KMS-11 (cell line): ENCODE measurements around the gene ATP13A4.

ENCODE experiments used
- H2AFZ ChIP-seq: fragments of 200-600 bp; sonication (generic); 2 replicates; pipeline ENCODE4 v1.6.1; 2016; ENCODE audit warnings: antibody characterized with exemption, mixed run types, low read depth
- H3K27ac ChIP-seq: fragments of 200-600 bp; sonication (generic); 2 replicates; pipeline ENCODE4 v1.6.1; 2016; ENCODE audit warnings: mild to moderate bottlenecking, mixed run types
- H3K27me3 ChIP-seq: fragments of 200-600 bp; sonication (generic); 2 replicates; pipeline ENCODE4 v1.6.1; 2017; ENCODE audit warnings: mild to moderate bottlenecking, low read depth, mixed run types, moderate library complexity; ENCODE audit not compliant: insufficient read depth
- H3K36me3 ChIP-seq: fragments of 200-600 bp; sonication (generic); 2 replicates; pipeline ENCODE4 v1.6.1; 2017; ENCODE audit warnings: mild to moderate bottlenecking, mixed run types; ENCODE audit not compliant: insufficient read depth
- H3K4me1 ChIP-seq: fragments of 200-600 bp; sonication (generic); 2 replicates; pipeline ENCODE4 v1.6.1; 2016; ENCODE audit warnings: mild to moderate bottlenecking, low read depth, mixed run types; ENCODE audit not compliant: poor library complexity, severe bottlenecking
- H3K4me2 ChIP-seq: fragments of 200-600 bp; sonication (generic); 2 replicates; pipeline ENCODE4 v1.7.0; 2016; ENCODE audit warnings: mild to moderate bottlenecking, mixed run types
- H3K4me3 ChIP-seq: fragments of 200-600 bp; sonication (generic); IDR thresholded peaks from 2 replicates; pipeline ENCODE4 v1.6.1; 2017; ENCODE audit warnings: low read depth, low read length, mixed read lengths; ENCODE audit not compliant: insufficient read depth
- H3K79me2 ChIP-seq: fragments of 200-600 bp; sonication (generic); 2 replicates; pipeline ENCODE4 v1.6.1; 2016; ENCODE audit warnings: low read depth, mixed run types; ENCODE audit not compliant: insufficient read depth
- H3K9ac ChIP-seq: fragments of 200-600 bp; sonication (generic); 2 replicates; pipeline ENCODE4 v1.6.1; 2016; ENCODE audit warnings: mild to moderate bottlenecking, mixed run types
- H4K20me1 ChIP-seq: fragments of 200-600 bp; sonication (generic); 2 replicates; pipeline ENCODE4 v1.6.1; 2016; ENCODE audit warnings: mild to moderate bottlenecking, mixed run types; ENCODE audit not compliant: insufficient read depth
- TF ChIP-seq, protein P1 (sequence below): fragments of 200-600 bp; sonication (generic); conservative IDR thresholded peaks from 2 replicates; pipeline ENCODE4 v1.6.1; 2017; ENCODE audit warnings: low read depth, mild to moderate bottlenecking, antibody characterized with exemption, low read length, moderate library complexity, mixed read lengths

Gene ATP13A4

DNA sequence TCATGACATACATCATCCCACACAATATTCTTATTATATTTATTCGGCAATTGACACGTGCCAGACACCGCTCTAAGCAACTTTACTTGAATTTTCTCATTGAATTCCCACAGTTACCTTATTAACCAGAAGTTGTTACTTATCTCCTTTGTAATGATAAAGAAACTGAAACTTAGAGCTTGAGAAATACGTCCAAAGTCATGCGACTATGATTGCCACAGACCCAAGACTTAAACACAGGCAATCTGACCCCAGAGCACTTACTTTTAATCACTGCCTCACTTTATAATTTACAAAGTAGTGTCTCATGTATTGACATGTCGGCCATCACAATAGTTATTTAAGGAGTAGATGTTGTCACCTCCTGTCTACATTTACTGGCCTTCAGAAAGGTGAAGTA, 64.7 kb downstream of the ATP13A4 start:
- Histone ChIP-seq H3K4me3 (no peak overlapping the region), H3K9ac (no peak overlapping the region), H3K27ac (no peak overlapping the region), H3K4me1 (no peaks in the 10 kb centered on the region), H3K36me3 (no peaks in the 10 kb centered on the region), H2AFZ (no peak overlapping the region), H3K79me2 (no peaks in the 10 kb centered on the region), H4K20me1 (no peaks in the 10 kb centered on the region), H3K27me3 (no peaks in the 10 kb centered on the region), H3K4me2 (no peak overlapping the region)
- TF ChIP-seq, protein P1, sequence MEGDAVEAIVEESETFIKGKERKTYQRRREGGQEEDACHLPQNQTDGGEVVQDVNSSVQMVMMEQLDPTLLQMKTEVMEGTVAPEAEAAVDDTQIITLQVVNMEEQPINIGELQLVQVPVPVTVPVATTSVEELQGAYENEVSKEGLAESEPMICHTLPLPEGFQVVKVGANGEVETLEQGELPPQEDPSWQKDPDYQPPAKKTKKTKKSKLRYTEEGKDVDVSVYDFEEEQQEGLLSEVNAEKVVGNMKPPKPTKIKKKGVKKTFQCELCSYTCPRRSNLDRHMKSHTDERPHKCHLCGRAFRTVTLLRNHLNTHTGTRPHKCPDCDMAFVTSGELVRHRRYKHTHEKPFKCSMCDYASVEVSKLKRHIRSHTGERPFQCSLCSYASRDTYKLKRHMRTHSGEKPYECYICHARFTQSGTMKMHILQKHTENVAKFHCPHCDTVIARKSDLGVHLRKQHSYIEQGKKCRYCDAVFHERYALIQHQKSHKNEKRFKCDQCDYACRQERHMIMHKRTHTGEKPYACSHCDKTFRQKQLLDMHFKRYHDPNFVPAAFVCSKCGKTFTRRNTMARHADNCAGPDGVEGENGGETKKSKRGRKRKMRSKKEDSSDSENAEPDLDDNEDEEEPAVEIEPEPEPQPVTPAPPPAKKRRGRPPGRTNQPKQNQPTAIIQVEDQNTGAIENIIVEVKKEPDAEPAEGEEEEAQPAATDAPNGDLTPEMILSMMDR = no peak

DNA sequence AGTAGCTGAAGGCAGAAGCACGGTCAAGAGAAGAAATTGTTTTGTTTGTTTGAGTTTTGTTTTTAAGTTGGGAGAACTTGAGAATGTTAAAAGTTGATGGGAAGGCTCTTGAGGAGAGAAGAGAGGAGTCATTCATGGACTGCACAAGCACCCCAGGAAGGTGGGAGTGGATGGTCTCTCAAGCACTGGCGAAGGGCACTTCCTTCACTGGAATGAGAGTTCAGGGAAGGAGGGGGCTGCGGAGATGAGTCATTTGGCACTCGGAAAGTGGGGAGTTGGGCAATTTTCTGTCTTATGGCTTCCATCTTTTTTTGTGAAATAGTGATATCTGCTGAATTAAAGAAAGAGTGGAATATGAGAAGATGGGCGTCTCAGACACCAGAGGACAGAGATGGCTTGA, 66.0 kb downstream of the ATP13A4 start:
- Histone ChIP-seq H3K4me1 (no peaks in the 10 kb centered on the region), H4K20me1 (no peaks in the 10 kb centered on the region), H3K27ac (no peak overlapping the region), H3K36me3 (no peaks in the 10 kb centered on the region), H3K27me3 (no peaks in the 10 kb centered on the region), H3K4me3 (no peak overlapping the region), H2AFZ (no peak overlapping the region), H3K9ac (no peak overlapping the region), H3K79me2 (no peaks in the 10 kb centered on the region), H3K4me2 (no peak overlapping the region)
- TF ChIP-seq, protein P1 = no peak

DNA sequence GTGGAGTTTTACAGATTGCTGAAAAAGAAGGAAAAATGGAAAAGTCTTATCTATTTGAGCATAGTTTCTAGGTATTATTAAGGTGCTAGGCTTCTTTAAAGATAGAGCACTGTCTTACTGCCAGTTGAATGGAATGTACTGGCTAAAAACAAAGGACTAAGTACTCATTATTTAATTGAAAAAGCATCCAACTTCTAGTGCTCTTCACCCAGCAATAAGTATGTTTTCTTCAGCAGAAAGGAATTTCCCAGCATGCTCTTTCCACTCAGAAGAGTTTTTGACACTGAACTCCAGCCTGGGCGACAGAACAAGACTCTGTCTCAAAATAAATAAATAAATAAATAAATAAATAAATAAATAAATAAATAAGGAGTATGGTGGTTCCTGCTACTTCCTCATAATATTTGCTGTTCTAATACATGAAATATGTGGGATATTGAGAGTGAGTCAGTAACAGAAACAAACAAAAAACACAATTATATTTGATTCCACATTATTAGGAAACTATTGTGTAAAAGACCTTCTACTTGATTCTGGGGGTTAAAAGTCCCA, 70.6 kb downstream of the ATP13A4 start:
- H2AFZ ChIP-seq = no peak overlapping the region
- no peak overlapping the region for H3K4me3 ChIP-seq
- H3K27ac ChIP-seq = no peak overlapping the region
- no peaks in the 10 kb centered on the region for H3K36me3 ChIP-seq
- TF ChIP-seq, protein P1 = no peak
- H3K4me1 ChIP-seq = no peaks in the 10 kb centered on the region
- H4K20me1 ChIP-seq = no peaks in the 10 kb centered on the region
- no peak overlapping the region for H3K4me2 ChIP-seq
- no peaks in the 10 kb centered on the region for H3K79me2 ChIP-seq
- H3K9ac ChIP-seq = no peak overlapping the region
- no peaks in the 10 kb centered on the region for H3K27me3 ChIP-seq

DNA sequence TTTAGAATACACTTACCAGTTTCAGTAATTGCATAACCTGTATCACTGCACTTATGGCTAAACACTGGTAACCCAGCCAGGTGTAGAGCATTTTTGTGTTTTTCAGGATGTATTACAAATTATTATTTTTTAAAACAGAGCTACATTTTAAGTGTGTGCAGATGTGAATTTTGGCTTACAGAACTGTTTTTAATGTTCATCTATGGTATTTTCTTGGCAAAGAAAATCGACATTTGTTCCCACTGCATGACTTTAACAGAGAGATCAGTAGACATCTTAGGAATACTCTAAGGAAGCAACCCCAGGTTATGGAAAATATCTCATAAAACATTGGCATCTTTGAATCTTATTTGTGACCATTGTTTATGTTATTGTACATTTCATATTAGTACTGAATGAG, 73.3 kb downstream of the ATP13A4 start:
- Histone ChIP-seq H3K27me3 (no peaks in the 10 kb centered on the region), H3K36me3 (no peaks in the 10 kb centered on the region), H3K9ac (no peak overlapping the region), H3K79me2 (no peaks in the 10 kb centered on the region), H3K4me2 (no peak overlapping the region), H3K4me3 (no peak overlapping the region), H3K4me1 (no peaks in the 10 kb centered on the region), H3K27ac (no peak overlapping the region), H2AFZ (no peak overlapping the region), H4K20me1 (no peaks in the 10 kb centered on the region)
- TF ChIP-seq, protein P1 = no peak
